Activated T-cell treated with anti-CD3 and anti-CD28 coated beads for 4 hours (primary cell): ENCODE measurements around the gene CDK6.

ENCODE experiments used
- DNase-seq: peaks from one replicate; pipeline ENCODE4 v3.0.0-alpha.2; 2020

The CDK6 gene

GRCh38 chr7:92563345-92563744 is 273.0 kb downstream of the CDK6 start:
- no peak for DNase-seq

GRCh38 chr7:92560602-92561001 is 275.8 kb downstream of the CDK6 start:
- DNase-seq = no peak

- DNase-seq = no peak
Measured at GRCh38 chr7:92557808-92558362, 278.5 kb downstream of the CDK6 start.

- no peak for DNase-seq
Measured at GRCh38 chr7:92557249-92557648, 279.1 kb downstream of the CDK6 start.
